AG10803 (cell line): Measurements from ENCODE around the gene CACNA2D1.
A peak's percentile ranks its signal among the peaks of the same experiment; 100 is the strongest.

ENCODE experiments used
- DNase-seq: peaks from one replicate; pipeline ENCODE4 v3.0.0; 2010; ENCODE audit warnings: low read depth
- H3K4me3 ChIP-seq: 2 replicates; pipeline ENCODE4 v1.5.1; 2011; ENCODE audit warnings: mild to moderate bottlenecking, low read length, control low read depth
- TF ChIP-seq, protein P1 (sequence below): conservative IDR thresholded peaks from 2 replicates; pipeline ENCODE4 v1.5.1; 2011; ENCODE audit warnings: mild to moderate bottlenecking, low read length, control low read depth, inconsistent platforms

Gene CACNA2D1

DNA sequence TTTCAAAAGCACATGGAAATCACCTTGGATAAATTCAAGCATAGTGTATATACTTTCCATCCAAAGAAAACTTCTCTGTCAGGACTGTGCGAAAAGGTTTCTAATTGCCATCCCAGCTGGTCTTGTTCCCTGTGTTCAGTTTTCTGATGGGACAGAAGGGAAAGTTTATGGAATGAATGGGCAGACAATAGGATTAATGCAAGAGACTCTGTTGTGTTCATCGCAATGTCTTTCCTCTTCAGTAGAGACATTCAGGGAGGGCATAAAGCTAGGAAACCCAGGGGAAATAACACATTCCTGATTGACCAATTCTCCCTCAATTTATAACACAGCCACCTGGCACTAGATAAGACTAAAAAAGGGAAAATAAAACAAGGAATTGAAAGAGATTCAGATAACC lies 78.9 kb downstream of the CACNA2D1 start:
- no peak for DNase-seq
- H3K4me3 ChIP-seq, result no peak overlapping the region
- TF ChIP-seq, protein P1, sequence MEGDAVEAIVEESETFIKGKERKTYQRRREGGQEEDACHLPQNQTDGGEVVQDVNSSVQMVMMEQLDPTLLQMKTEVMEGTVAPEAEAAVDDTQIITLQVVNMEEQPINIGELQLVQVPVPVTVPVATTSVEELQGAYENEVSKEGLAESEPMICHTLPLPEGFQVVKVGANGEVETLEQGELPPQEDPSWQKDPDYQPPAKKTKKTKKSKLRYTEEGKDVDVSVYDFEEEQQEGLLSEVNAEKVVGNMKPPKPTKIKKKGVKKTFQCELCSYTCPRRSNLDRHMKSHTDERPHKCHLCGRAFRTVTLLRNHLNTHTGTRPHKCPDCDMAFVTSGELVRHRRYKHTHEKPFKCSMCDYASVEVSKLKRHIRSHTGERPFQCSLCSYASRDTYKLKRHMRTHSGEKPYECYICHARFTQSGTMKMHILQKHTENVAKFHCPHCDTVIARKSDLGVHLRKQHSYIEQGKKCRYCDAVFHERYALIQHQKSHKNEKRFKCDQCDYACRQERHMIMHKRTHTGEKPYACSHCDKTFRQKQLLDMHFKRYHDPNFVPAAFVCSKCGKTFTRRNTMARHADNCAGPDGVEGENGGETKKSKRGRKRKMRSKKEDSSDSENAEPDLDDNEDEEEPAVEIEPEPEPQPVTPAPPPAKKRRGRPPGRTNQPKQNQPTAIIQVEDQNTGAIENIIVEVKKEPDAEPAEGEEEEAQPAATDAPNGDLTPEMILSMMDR, result no peak

DNA sequence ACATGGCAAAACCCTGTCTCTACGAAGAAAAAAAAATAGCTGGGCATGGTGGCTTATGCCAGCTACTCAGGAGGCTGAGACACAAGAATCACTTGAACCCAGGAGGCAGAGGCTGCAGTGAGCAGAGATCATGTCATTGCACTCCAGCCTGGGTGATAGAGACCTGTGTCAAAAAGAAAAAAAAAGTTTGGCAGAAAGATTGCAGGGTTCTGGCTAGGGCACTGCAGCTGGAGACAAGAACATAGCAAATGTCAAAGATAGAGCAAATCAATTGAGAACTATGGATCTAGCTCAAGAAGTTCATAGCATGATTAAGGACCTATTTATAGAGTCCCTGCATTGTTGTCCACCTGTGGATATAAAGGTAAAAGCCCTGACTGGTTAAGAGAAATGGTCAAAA lies 79.5 kb downstream of the CACNA2D1 start:
- TF ChIP-seq, protein P1, result no peak
- H3K4me3 ChIP-seq, result no peak overlapping the region
- DNase-seq, result no peak

DNA sequence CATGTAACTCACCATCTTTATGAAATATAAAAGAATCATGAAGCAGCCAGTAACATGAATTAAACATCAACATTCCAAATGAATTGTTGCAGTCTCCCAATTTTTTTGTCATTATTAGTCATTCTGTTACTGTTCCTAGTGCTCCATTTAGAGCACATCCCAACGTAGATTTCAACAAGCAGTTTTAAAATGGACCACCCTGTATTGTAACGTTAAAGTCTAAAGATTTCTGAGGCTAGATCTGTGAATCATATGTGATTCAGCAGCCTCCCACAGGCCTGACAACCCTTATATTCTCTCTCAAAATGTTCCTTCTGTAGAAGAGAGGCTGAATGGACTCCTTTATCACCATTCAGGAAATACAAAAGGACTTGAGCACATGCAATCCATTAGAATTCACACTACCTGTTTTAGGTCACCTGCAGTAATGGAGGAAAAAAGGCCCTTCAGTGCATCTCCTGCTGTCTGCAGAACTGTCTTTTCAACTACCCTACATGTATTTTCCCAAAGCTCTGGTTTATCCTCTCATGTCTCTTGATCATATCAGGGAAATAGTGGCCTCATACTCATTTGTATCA lies 81.4 kb downstream of the CACNA2D1 start:
- no peak overlapping the region for H3K4me3 ChIP-seq
- TF ChIP-seq, protein P1, result no peak
- DNase-seq, result peak; percentile 24

DNA sequence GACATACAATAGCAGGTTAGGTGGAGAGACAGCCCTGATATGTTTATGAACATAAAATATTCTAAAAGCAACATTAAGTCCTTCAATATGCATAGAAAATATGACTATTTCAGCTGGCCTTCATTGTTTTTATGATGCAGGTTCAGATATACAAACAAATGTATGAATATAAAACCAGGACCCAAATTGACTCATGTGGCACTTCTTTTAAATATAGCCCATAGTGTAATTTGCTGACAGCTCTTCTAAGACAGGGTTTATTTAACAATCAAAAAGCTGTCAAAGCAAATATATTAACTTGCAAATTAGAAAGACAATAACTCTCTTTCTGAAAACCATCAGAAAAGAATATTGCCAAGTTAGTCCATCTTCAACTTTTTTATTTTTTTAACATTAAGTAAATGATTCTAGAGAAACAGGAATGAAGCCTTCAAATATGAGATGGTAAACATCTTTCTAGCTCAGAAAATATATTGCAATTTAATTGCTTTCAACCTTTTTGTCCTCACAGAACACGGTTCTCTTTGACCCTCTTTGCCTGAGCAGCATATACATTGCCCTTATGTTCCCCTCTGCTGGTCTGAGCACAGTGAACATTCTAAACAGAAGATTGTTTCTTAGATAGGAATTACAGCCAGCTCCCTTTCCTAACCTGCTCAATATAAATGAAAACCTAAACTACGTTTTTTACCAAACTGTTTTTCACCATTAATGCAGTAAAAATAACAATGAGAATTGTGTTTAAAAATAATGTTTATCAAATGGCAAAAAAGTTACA lies 82.8 kb downstream of the CACNA2D1 start:
- H3K4me3 ChIP-seq, result no peak overlapping the region
- no peak for DNase-seq
- TF ChIP-seq, protein P1, result no peak

DNA sequence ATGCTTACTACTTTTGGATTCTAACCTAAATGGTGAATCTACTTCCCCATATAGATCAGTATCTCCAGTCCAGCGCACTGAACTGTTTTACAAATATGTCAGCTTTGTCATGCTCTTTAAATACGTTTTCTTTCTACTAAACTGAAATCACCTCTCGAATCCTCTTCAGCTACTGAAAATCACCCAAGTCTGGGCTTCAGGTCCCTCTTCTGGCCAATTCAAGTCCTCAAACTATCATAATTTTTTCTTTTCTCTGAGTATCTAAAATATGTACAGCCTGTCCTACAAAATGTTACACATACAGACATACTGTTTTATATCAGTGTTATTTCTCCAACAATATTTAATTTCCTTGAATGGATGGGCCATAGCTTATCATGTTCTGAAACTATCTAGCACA lies 84.2 kb downstream of the CACNA2D1 start:
- DNase-seq, result no peak
- TF ChIP-seq, protein P1, result no peak

DNA sequence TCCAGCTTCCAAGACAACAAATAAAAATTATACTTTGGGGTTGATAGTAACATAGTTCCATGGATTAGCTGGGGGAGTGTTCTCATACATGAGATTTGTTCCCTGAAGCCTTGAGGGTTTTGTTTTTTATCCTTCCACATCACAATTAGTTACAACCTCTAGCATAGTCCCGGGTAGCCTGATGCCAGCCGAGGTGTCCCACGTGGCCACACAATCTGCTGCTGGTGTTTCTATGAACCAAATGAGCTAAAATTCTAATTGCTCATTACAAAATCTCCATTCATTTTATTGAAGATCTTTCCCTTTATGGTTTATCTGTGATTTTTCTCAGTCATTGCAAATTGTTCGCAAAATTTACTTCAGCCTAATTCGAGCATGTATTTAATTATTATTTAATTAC lies 84.7 kb downstream of the CACNA2D1 start:
- no peak overlapping the region for H3K4me3 ChIP-seq
- no peak for DNase-seq
- TF ChIP-seq, protein P1, result no peak

More for the DNA sequence above, 84.2 kb downstream of the CACNA2D1 start:
- H3K4me3 ChIP-seq, result no peak overlapping the region

DNA sequence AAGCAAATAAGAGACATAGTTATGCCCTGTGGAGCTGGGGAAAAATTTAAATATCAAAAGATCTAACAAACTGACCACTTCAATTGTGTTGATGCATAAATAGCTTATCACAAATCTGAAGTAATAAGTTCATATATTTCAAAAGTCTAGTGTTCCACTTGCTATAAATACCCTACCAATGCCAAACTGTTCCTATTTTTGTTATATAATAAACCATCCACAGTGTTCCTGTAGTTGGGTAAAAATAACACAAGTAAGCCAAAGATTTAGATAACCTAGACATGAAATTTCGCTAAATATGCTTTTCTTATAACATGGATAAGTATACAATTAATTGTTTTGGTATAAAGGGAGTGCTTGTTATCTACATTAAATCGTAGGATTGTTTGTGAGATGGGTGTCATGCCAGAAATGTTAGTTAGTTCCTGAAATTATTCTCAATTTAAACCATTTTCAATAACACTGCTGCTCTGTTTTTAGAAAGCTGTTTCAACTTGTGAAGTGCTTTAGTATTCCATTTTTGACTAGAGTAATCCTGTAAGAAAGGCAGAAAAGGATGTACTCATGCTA lies 85.5 kb downstream of the CACNA2D1 start:
- no peak overlapping the region for H3K4me3 ChIP-seq
- DNase-seq, result no peak
- TF ChIP-seq, protein P1, result no peak
